Activated T-helper 1 cell treated with anti-CD3 and anti-CD28 coated beads, Interleukin-12 subunit alpha, Interleukin-12 subunit beta, Interleukin-2, Interleukin-4 antibody, amounts not matched to agents 30 ng/mL and 10 ng/mL and 1 ng/mL, durations not matched to agents 14 hours and 24 hours and 36 hours (primary cell): ENCODE data around the gene TAF1C. TPM values are rescaled to one million over a fixed set of nuclear protein-coding genes. Genes with fewer than 3 reads are reported as not detected.

Source experiments
- DNase-seq: peaks from one replicate; pipeline ENCODE4 v3.0.0; 2021; ENCODE audit warnings: low spot score
- H3K27ac Mint-ChIP-seq: one replicate; pipeline ENCODE4 v1.8.0; 2021; ENCODE audit warnings: mild to moderate bottlenecking, mixed read lengths
- H3K27me3 Mint-ChIP-seq: one replicate; pipeline ENCODE4 v1.8.0; 2022; ENCODE audit warnings: mild to moderate bottlenecking, moderate library complexity, mixed read lengths; ENCODE audit not compliant: insufficient read depth
- H3K36me3 Mint-ChIP-seq: one replicate; pipeline ENCODE4 v1.8.0; 2021; ENCODE audit warnings: low read depth, mixed read lengths
- H3K4me1 Mint-ChIP-seq: one replicate; pipeline ENCODE4 v1.8.0; 2021; ENCODE audit warnings: low read depth, mixed read lengths
- H3K4me3 Mint-ChIP-seq: one replicate; pipeline ENCODE4 v1.8.0; 2021; ENCODE audit warnings: mild to moderate bottlenecking, moderate library complexity, mixed read lengths
- H3K9me3 Mint-ChIP-seq: one replicate; pipeline ENCODE4 v1.8.0; 2021; ENCODE audit warnings: mixed read lengths
- intact Hi-C: fragments of 100-400 bp; cut with micrococcal nuclease; formaldehyde crosslinking; loops from one replicate; pipeline ENCODE4 v1.15.1; 2024
- total RNA-seq: library from RNA; stranded (reverse); gene quantifications from 2 replicates; pipeline ENCODE4 v1.2.3, GENCODE V29; 2022

TAF1C gene
- total RNA-seq, 1 donor from 2014 or later = 67.9 TPM

DNA sequence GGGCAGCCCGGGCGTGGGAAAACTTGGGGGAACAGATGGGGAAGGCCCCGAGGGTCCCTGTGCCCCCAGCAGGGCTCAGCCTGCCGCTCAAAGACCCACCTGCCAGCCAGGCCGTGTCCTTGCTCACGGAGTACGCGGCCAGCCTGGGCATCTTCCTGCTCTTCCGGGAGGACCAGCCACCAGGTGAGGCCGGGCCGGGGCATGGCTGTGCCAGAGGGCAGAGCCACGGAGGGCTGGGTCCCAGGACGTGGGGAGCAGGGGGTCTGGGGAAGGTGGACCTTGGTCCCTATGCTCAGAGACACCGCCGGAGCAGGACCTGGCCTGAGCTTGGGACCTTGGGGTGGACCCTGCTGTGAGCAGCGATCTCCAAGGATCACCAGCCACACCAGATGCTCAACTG lies 4.6 kb upstream of the TAF1C start:
- no peak overlapping the region for H3K4me3 Mint-ChIP-seq
- H3K27me3 Mint-ChIP-seq = no peaks in the 10 kb centered on the region
- DNase-seq = no peak
- no peaks in the 10 kb centered on the region for H3K9me3 Mint-ChIP-seq
- no peak overlapping the region for H3K27ac Mint-ChIP-seq
- intact Hi-C loops = no loop called here
- H3K4me1 Mint-ChIP-seq = peaks cover 16% of the 10 kb centered on the region
- H3K36me3 Mint-ChIP-seq = no peaks in the 10 kb centered on the region

DNA sequence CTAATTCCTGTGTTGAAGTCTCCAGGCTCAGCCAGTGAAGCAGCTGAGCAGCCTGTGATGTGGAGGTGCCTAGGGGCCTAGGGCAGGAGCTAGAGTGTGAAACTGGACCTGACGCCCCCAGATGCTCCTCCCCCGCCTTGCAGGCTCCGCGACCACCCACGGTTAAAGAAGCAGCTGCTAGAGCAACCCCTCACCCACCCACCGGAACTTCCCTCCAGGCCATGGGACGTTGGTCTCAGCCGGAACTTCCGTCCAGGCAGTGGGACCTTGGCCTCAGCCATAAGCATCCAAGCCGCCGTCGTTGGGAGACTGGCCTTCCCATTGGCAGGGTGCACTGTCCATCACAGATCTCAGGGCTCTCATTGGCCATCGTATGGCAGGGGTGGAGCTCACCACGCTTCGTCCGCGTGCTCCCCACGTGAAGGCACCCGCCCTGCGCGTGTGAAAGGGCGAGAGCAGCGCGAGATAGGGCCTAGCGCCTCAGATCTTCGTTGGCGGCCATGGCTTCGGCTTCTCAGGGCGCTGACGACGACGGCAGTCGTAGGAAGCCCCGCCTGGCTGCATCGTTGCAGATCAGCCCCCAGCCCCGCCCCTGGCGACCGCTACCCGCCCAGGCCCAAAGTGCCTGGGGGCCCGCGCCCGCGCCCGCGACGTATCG lies 4.0 kb upstream of the TAF1C start, which contains the start of gene ADAD2:
Gene ADAD2, plus strand, starts transcription at position 427 of the 658 bp plus-strand sequence. Its CDS starts 74 bp downstream, at position 501.
- intact Hi-C loops = no loop called here
- Mint-ChIP-seq H3K27ac (no peak within 1 kb of the TSS), H3K27me3 (no peaks in the 10 kb centered on the region), H3K36me3 (no peaks in the 10 kb centered on the region), H3K4me1 (peaks cover 19% of the 10 kb centered on the region), H3K4me3 (no peak within 1 kb of the TSS), H3K9me3 (no peaks in the 10 kb centered on the region)
- DNase-seq = no peak

DNA sequence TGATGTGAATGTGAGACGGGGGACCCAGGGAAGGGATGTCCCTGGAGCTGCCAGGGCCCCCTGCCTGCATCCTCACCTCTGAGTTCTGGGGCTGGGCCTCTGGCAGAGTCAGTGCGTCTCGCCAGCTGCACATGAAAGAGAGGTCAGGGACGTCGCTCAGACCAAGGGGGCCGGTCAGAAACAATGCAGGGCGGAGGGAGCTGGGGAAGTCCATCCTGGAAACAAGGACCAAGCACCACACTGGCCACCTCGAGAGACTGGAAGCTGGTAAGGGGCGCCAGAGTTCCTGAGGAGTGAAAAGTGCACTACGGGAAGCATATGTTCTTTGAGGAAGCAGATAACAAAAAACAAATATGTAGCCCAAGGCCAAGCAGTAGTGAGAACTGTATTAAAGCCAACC lies 2.1 kb downstream of the TAF1C start:
- intact Hi-C loops = loop anchor here (5.0 to 10.0 kb wide), 2 partner anchors 320 to 377 kb away; partner anchors contain the start of genes HSBP1 and MEAK7
- Mint-ChIP-seq H3K4me3 (peak overlapping the region; percentile 95), H3K4me1 (peaks cover 6% of the 10 kb centered on the region), H3K9me3 (no peaks in the 10 kb centered on the region), H3K36me3 (peaks cover 19% of the 10 kb centered on the region), H3K27me3 (no peaks in the 10 kb centered on the region), H3K27ac (no peak overlapping the region)
- no peak for DNase-seq

DNA sequence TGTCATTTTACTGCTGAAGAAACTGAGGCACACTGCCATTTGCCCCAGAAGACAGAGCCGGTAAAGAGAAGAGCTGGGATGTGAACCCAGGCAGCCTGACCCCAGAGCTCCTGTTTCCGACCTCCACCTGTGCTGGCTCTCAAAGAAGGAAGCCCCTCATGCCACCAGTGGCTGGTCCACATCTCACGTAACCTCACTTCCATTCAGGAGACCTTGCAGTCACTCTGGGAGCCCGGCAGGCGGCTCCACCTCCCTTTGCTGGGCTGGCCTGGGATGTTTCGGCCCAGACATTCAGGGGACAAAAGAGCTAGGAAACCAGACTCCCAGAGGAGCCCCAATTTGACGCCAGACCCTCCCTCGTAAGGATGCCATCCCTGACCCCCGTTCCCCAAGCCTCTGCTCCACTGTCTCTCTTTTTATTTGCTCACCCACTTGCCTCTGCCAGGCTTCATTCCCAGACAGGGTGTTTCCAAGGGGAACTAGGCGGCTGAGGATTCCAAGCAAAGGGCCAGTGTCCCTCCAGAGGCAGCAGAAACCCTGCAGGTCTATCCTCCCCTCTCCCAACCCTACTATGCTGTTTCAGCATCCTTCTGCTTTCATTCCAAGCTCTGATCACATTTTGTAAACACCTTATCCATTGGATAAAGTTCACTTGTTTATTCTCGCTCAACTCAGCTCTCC lies 2.8 kb downstream of the TAF1C start:
- intact Hi-C loops = loop anchor here (10.0 kb wide), 1 partner anchor 321 kb away; the partner anchor contains the start of gene MEAK7
- peaks cover 6% of the 10 kb centered on the region for H3K4me1 Mint-ChIP-seq
- DNase-seq = no peak
- peaks cover 19% of the 10 kb centered on the region for H3K36me3 Mint-ChIP-seq
- H3K9me3 Mint-ChIP-seq = no peaks in the 10 kb centered on the region
- H3K4me3 Mint-ChIP-seq = no peak overlapping the region
- no peak overlapping the region for H3K27ac Mint-ChIP-seq
- no peaks in the 10 kb centered on the region for H3K27me3 Mint-ChIP-seq

DNA sequence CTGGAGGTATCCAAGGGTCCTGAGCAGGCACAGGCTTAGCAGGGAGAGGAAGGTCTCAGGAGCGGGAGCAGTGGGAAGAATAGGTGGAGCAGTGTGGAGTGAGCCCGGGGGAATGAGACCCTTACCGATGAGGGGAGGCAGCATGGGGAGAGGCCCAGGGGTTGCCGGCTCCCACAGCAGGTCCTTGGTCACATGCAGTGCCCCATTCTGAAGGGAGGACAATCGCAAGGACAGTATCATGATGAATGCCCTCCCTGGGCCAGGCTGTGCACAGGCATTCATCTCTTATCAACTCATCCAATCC lies 3.3 kb downstream of the TAF1C start:
- Mint-ChIP-seq H3K4me1 (peaks cover 6% of the 10 kb centered on the region), H3K36me3 (peaks cover 19% of the 10 kb centered on the region), H3K4me3 (no peak overlapping the region), H3K27me3 (no peaks in the 10 kb centered on the region), H3K27ac (no peak overlapping the region), H3K9me3 (no peaks in the 10 kb centered on the region)
- intact Hi-C loops = loop anchor here (10.0 kb wide), 1 partner anchor 321 kb away; the partner anchor contains the start of gene MEAK7
- no peak for DNase-seq

DNA sequence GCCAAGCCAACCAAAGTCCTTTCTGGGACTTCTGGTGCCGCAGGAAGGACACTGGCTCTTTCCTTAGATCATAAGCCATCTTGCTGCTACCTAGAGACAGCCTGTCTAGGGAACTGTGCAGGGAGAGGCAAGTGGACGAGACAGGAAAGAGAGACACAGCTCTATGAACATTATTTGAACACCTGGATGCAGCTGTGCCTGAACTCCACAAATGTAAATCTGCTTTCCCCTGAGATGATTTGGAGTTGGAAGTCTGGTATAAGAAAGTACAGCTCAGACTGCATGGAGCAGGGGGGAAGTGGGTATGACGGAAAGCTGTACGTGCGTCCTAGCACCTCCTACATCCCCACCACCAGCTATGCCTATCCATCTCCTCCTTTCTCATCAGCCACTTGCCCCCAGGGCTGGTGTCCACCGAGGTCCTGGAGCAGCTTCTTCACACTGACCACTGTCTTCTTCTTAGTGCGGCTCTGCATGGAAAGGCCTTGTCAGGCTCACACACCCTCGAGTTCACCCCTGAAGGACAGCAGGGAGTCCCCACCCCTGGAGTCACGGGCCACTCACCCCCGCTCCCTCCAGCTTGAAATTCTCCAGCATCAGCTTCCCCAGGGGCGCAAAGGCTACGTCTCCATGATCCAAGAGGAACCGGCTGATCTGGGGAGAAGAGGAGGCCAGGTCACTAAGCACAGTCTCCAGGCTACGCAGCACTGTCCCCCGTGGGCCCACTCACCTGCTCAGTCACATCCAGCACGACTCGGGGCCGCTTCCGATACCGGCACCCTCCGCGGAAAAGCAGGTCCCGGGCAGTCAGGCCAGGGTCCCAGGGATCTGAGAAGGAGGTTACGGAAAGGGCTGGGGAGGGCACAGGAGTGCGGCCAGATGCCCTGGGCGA lies 3.9 kb downstream of the TAF1C start:
- Mint-ChIP-seq H3K27me3 (no peaks in the 10 kb centered on the region), H3K9me3 (no peaks in the 10 kb centered on the region), H3K4me1 (peaks cover 8% of the 10 kb centered on the region), H3K4me3 (no peak overlapping the region), H3K27ac (no peak overlapping the region), H3K36me3 (peaks cover 22% of the 10 kb centered on the region)
- DNase-seq = no peak
- intact Hi-C loops = loop anchor here (10.0 kb wide), 1 partner anchor 322 kb away; the partner anchor contains the start of gene MEAK7

DNA sequence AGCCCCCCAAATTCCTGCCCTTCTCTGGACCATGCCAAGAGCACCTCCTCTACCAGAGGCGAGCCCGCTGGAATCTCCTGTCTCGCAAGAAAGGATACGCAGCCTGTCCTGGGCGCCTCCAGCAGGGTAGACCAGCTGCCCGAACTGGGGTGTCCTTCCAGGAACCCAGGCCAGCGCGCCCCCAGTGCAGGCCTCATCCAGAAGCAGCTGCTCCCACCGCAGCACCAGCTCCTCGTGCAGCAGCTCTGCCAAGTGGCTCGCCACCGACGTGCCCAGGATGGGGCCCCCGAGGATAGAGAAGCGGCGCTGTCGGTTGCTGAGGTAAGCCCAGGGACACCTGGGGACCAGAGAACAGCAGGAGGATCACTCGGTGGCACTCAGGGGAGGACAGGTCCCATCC lies 4.8 kb downstream of the TAF1C start:
- Mint-ChIP-seq H3K9me3 (no peaks in the 10 kb centered on the region), H3K36me3 (peaks cover 24% of the 10 kb centered on the region), H3K4me1 (peaks cover 12% of the 10 kb centered on the region), H3K27me3 (no peaks in the 10 kb centered on the region), H3K27ac (no peak overlapping the region), H3K4me3 (no peak overlapping the region)
- intact Hi-C loops = loop anchor here (10.0 kb wide), 1 partner anchor 323 kb away; the partner anchor contains the start of gene MEAK7
- DNase-seq = no peak

DNA sequence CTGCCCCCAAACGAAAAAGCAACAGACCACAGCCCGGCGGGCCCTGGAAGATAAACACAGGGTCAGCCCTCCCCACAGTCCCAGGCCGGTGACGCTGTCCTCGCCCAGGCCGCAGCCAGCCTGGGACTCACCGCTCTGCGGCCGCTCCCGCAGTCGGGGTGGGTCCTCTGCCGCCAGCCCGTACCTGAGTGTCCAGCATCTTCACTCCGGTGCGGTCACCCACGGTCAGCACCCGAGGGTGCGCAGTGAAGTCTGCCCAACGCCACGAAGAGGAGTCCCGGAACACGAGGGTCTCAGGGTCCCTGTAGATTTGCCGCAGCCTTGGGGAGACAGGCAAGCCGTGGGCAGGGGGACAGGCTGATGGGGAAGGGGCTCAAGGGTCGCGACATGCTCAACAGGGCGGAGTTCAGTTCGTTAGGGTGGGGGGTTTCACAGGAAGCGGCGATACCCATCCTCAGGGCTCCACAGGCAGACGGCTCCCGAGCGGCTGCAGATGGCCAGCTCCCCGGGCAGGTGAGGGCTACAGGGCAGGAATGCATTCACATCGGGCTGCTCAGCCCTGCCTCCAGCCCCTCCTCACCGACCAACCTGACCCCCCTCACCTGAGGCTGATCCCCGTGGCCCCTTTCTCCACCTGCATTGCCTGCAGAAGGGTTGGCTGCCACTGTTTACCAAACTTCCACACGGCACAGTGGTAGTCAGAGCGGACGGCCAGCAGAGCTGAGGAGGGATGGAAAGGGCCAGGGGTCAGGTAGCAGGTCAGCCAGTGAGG lies 5.5 kb downstream of the TAF1C start:
- DNase-seq = no peak
- Mint-ChIP-seq H3K4me3 (no peak overlapping the region), H3K36me3 (peaks cover 24% of the 10 kb centered on the region), H3K27ac (no peak overlapping the region), H3K4me1 (peaks cover 12% of the 10 kb centered on the region), H3K27me3 (no peaks in the 10 kb centered on the region), H3K9me3 (no peaks in the 10 kb centered on the region)
- intact Hi-C loops = loop anchor here (10.0 kb wide), 1 partner anchor 323 kb away; the partner anchor contains the start of gene MEAK7

DNA sequence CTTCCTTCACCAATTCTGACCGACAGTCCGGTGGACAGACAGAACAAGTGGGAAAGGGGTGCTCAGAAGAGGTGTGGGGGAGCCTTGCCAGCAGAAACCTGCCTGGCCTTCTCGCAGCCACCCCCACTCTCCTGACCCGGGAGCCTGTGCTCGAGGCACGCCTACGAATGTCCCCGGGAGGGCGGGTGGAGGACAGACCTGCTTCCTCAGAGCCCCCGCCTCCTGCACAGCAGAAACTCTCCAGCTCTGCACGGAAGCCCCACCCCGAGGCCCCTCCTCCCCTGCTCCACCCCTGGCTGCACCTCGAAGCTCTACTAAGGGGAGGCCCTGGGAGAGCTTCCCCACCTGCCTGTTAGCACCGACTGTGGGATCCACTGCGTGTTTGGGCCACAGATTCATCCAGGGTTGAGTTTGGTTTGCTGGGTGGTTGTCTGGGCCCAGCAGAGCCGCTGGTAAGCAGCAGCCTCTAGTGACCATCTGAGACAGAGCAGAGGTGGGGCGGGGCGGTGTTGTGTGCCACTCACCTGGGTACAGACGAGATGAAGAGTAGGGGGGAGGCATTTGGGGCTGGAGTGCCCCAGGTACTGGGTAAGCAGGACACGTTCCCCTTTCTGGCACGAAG lies 6.2 kb downstream of the TAF1C start:
- H3K9me3 Mint-ChIP-seq = no peaks in the 10 kb centered on the region
- intact Hi-C loops = loop anchor here (10.0 kb wide), 1 partner anchor 324 kb away; the partner anchor contains the start of gene MEAK7
- H3K27me3 Mint-ChIP-seq = no peaks in the 10 kb centered on the region

DNA sequence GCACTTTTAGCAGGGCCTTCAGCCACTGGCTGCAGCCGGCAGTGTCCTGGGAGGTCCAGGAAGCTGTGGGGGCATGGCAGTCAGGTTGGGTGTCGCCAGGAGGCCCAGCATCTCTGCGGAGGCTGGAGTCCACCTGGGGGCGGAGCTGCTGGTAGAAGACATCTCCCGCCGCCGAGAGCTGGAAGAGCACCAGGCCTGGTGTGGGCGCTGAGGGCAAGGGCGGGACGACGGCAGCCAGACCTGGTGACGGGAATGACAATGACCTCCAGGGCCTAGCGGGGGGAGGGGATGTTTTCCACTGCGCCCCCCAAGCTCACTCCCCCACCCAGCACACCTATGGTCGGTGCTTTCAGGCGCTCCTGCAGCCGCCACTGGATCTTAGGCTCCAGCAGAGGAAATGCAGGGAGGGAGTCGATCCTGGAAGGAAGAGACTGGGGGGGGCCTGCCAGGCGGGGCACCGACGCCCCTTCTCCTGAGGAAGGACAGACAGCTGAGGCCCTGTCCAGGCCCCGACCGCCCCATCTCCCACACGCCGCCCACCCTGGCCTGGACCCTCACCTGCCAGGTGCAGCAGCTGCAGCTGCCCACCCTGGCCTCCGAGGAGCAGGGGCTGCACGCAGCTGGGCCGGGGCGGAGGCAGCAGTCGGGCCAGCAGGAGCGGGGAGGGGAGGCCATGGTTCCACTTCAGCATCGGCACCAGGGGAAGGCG lies 7.1 kb downstream of the TAF1C start:
- Mint-ChIP-seq H3K9me3 (no peaks in the 10 kb centered on the region), H3K4me1 (peaks cover 6% of the 10 kb centered on the region), H3K27ac (no peak overlapping the region), H3K36me3 (peaks cover 17% of the 10 kb centered on the region), H3K27me3 (no peaks in the 10 kb centered on the region), H3K4me3 (no peak overlapping the region)
- intact Hi-C loops = loop anchor here (10.0 kb wide), 1 partner anchor 325 kb away; the partner anchor contains the start of gene MEAK7
- DNase-seq = no peak

More for the DNA sequence above, 6.2 kb downstream of the TAF1C start:
- Mint-ChIP-seq H3K27ac (no peak overlapping the region), H3K4me3 (no peak overlapping the region), H3K36me3 (peaks cover 24% of the 10 kb centered on the region), H3K4me1 (peaks cover 7% of the 10 kb centered on the region)
- DNase-seq = no peak

DNA sequence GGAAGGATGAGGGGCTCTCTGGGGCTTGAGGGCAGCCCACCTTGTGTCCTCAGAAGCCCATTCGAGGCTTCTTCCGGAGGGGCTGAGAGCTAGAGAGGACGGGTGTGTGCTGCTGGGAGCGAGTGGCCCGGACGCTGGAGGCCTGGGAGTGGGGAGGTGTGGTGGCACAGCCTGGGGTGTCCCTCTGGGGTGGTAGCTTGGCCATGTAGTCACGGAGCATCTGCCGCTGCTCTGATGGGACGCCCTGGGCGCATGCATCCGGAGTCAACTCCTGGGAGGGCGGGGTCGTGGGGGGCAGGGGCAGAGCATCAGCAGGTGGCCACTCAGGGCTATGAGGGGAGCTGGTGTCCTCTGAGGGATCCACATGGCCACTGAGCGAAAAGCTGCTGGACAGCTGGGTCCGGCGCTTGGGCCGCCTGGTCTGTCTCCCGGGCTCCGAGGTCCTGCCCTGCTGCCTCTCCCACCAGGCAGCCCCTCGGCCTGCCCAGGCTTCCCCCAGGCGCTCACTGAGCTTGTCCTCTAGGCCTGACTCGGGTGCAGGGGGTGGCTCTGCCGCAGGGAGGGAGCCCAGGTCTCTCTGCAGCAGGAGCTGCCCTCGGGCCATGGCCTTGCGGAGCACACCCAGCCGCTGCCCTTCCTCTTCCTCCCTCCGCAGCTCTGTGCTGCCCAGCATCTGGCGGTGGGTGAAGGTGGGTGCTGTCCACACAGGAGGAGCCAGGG lies 7.8 kb downstream of the TAF1C start:
- Mint-ChIP-seq H3K27ac (no peak overlapping the region), H3K4me3 (no peak overlapping the region), H3K27me3 (no peaks in the 10 kb centered on the region), H3K9me3 (no peaks in the 10 kb centered on the region), H3K36me3 (peaks cover 15% of the 10 kb centered on the region), H3K4me1 (peaks cover 6% of the 10 kb centered on the region)
- DNase-seq = no peak
- intact Hi-C loops = no loop called here
